Prostate gland (tissue), 2 donors: ENCODE measurements around the gene SKAP2. TPM values are rescaled to one million over a fixed set of nuclear protein-coding genes. Genes with fewer than 3 reads are reported as not detected.

Experiments used
- DNase-seq: peaks from one replicate; pipeline ENCODE4 v3.0.0-alpha.2; 2019; ENCODE audit warnings: low spot score
- H3K27ac ChIP-seq, 2 donors: fragments of 200-600 bp; sonication (generic); 2 replicates each; pipeline ENCODE4 v1.5.1; 2017 to 2019
- H3K27me3 ChIP-seq: fragments of 200-600 bp; sonication (generic); replicated peaks from 2 replicates; pipeline ENCODE4 v1.5.1; 2019; ENCODE audit not compliant: insufficient read depth
- H3K36me3 ChIP-seq, 2 donors: fragments of 200-600 bp; sonication (generic); 1 replicate in 1 of 2; 2 replicates in 1 of 2; pipeline versions ENCODE4 v1.5.1 to v1.8.1; 2017 to 2019
- H3K4me1 ChIP-seq: fragments of 200-600 bp; sonication (generic); replicated peaks from 2 replicates; pipeline ENCODE4 v1.5.1; 2019
- H3K4me3 ChIP-seq, 2 donors: fragments of 200-600 bp; sonication (generic); 2 replicates each; pipeline ENCODE4 v1.5.1; 2017 to 2019
- H3K9me3 ChIP-seq: fragments of 200-600 bp; sonication (generic); 2 replicates; pipeline ENCODE4 v1.5.1; 2017
- CTCF ChIP-seq, 4 experiments: fragments of 200-600 bp in 2 of 4; fragments of 450-650 bp in 2 of 4; sonication (generic) in 2 of 4; IDR thresholded peaks; 1 replicate in 3 of 4; 2 replicates in 1 of 4; pipeline ENCODE4 v1.5.1; 2016 to 2019; ENCODE audit warnings: antibody characterized with exemption in 4 of 4, mild to moderate bottlenecking in 2 of 4, moderate library complexity in 2 of 4
- POLR2A ChIP-seq: fragments of 450-650 bp; IDR thresholded peaks from one replicate; pipeline ENCODE4 v1.6.1; 2016; ENCODE audit warnings: antibody characterized with exemption, mild to moderate bottlenecking
- POLR2AphosphoS5 ChIP-seq: sonication (generic); formaldehyde crosslinking; IDR thresholded peaks from one replicate; pipeline ENCODE4 v1.6.1; 2017; ENCODE audit warnings: antibody characterized with exemption
- WGBS: methylation state at CpG from one replicate; pipeline ENCODE4 v1.1.5; 2018; 5-methylcytosine and 5-hydroxymethylcytosine counted together
- intact Hi-C: fragments of 100-400 bp; cut with DNase I; formaldehyde crosslinking; loops from one replicate; pipeline ENCODE4 v1.14.2; 2022
- total RNA-seq, 2 donors: library from RNA; depleted of rRNA; stranded (reverse); fragments of >200 nt; gene quantifications; one replicate each; pipeline ENCODE4 v1.1.0, GENCODE V29; 2016

SKAP2 gene
- total RNA-seq, 2 donors from 2014 or later = 16.1 to 25.6 TPM

GRCh38 chr7:26865094-26865388 lies 651 bp upstream of the SKAP2 start:
- 4% methylated on average over 11 of the region's 11 CpGs for WGBS
- Histone ChIP-seq H3K27me3 (no peaks in the 10 kb centered on the region), H3K9me3 (no peaks in the 10 kb centered on the region), H3K4me1 (no peaks in the 10 kb centered on the region), H3K27ac (peak overlapping the region; percentile 93 to 97), H3K4me3 (peak overlapping the region; percentile 78 to 87), H3K36me3 (no peaks in the 10 kb centered on the region)
- no peak for DNase-seq
- intact Hi-C loops = loop anchor here (10.0 kb wide), 2 partner anchors 230 to 490 kb away; partner anchors contain the start of gene HOXA1
- TF ChIP-seq CTCF (IDR thresholded peaks at IDR 0.05) (no peak), POLR2A (no peak), POLR2AphosphoS5 (no peak)

DNA sequence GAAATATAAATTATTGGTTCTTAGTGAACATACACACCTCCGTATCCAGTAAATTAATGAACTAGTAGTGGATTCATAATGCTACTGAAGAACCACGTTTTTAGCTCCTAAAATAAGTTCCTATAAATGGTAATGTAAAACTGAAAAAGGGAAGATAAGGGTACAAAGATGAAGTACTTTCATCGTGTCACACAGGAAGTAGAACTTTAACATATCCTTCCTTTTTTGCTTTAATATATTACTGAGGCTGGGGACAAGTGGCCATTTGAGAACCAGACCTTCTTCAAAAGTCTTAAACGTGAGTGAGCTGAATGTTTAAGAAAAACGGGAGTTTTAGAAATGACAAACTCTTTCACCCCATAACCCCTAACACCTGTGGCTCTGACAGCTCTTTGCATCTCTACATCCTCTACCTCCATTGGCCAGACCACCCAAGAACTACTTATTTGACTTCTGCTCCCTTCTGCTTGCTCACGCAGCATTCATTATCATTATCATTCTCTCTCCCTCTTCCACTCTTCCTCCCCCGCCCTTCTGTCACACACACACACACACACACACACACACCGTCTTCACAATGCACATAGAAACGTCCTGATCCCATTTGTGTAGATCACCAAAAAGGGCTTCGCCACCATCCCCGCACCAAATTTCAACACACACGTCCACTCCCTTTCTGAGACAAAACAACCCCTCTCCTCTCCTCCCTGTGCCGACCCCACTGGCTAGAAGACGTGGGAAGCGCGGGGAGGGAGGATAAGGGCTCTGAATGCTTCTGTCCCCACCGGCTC lies 677 bp downstream of the SKAP2 start:
- Histone ChIP-seq H3K27me3 (no peaks in the 10 kb centered on the region), H3K4me1 (no peaks in the 10 kb centered on the region), H3K9me3 (no peaks in the 10 kb centered on the region), H3K36me3 (no peaks in the 10 kb centered on the region), H3K4me3 (peak overlapping the region; percentile 78 to 87), H3K27ac (peak overlapping the region; percentile 93 to 97)
- no peak for DNase-seq
- intact Hi-C loops = loop anchor here (5.0 to 10.0 kb wide), 4 partner anchors 181 to 489 kb away; partner anchors contain the start of genes HOXA1 and HOXA4
- no peak for TF ChIP-seq POLR2AphosphoS5
- no peak for TF ChIP-seq POLR2A
- no peak for TF ChIP-seq CTCF (IDR thresholded peaks at IDR 0.05)
- WGBS = 7% methylated on average over 17 of the region's 17 CpGs

GRCh38 chr7:26862834-26863233 lies 1.6 kb downstream of the SKAP2 start:
- intact Hi-C loops = loop anchor here (5.0 to 10.0 kb wide), 4 partner anchors 181 to 488 kb away; partner anchors contain the start of genes HOXA1 and HOXA4
- no peaks in the 10 kb centered on the region for H3K36me3 ChIP-seq
- WGBS = 78% methylated on average over 2 of the region's 2 CpGs

GRCh38 chr7:26861050-26861449 lies 3.3 kb downstream of the SKAP2 start:
- TF ChIP-seq POLR2AphosphoS5 (no peak), POLR2A (no peak), CTCF (IDR thresholded peaks at IDR 0.05) (no peak)
- Histone ChIP-seq H3K27me3 (no peaks in the 10 kb centered on the region), H3K4me3 (no peak overlapping the region), H3K27ac (no peak overlapping the region), H3K36me3 (no peaks in the 10 kb centered on the region), H3K4me1 (no peaks in the 10 kb centered on the region), H3K9me3 (no peaks in the 10 kb centered on the region)
- intact Hi-C loops = loop anchor here (5.0 to 10.0 kb wide), 4 partner anchors 179 to 486 kb away; partner anchors contain the start of genes HOXA1 and HOXA4
- WGBS = 89% methylated on average over 1 of the region's 1 CpG
- DNase-seq = no peak

More at GRCh38 chr7:26862834-26863233, 1.6 kb downstream of the SKAP2 start:
- Histone ChIP-seq H3K9me3 (no peaks in the 10 kb centered on the region), H3K27me3 (no peaks in the 10 kb centered on the region), H3K4me3 (no peak overlapping the region), H3K4me1 (no peaks in the 10 kb centered on the region), H3K27ac (no peak overlapping the region)
- TF ChIP-seq CTCF (IDR thresholded peaks at IDR 0.05) = no peak
- no peak for DNase-seq

DNA sequence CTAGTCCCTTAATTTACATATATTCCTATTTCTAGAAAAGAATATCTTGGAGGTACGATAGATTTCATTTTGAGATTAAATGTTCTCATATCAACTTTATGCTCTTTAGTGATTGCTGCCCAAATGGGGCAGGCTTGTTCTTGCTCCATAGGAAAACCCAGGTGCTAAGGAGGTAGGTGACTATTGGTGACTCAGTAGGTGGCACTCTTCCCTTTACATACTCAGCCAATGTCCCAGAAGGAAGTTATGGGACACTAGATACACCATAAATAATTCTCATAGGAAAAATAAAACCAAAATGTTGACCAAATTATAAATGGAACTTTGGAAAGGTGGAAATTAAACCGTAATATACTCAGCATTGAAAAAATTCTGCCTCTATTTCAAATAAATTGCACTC lies 4.0 kb downstream of the SKAP2 start:
- H3K4me3 ChIP-seq = no peak overlapping the region
- WGBS = 49% methylated on average over 2 of the region's 2 CpGs
- intact Hi-C loops = loop anchor here (5.0 to 10.0 kb wide), 4 partner anchors 178 to 486 kb away; partner anchors contain the start of genes HOXA1 and HOXA4
- no peaks in the 10 kb centered on the region for H3K9me3 ChIP-seq
- peak; percentile 55 for DNase-seq
- H3K36me3 ChIP-seq = no peaks in the 10 kb centered on the region
- H3K27ac ChIP-seq = no peak overlapping the region
- TF ChIP-seq POLR2AphosphoS5 = peak; percentile 57
- no peak for TF ChIP-seq POLR2A
- TF ChIP-seq CTCF (IDR thresholded peaks at IDR 0.05) = peak in 2 of 4 experiments; percentile 43 to 53
- H3K4me1 ChIP-seq = no peaks in the 10 kb centered on the region
- no peaks in the 10 kb centered on the region for H3K27me3 ChIP-seq
